K562 (cell line): ENCODE results near the gene PIP5KL1. TPM values are rescaled to one million over a fixed set of nuclear protein-coding genes. Genes with fewer than 3 reads are reported as not detected.

ENCODE experiments used
- ATF1 ChIP-seq, 2 experiments: fragments of 450-650 bp in 1 of 2; IDR thresholded peaks; 2 replicates each; pipeline ENCODE4 v1.6.1; 2016; ENCODE audit warnings: missing compliant biosample characterization in 1 of 2, missing genetic modification characterization in 1 of 2
- ATF6 ChIP-seq: sonication (generic); formaldehyde crosslinking; IDR thresholded peaks from 2 replicates; pipeline ENCODE4 v1.4.0; 2020; ENCODE audit warnings: mild to moderate bottlenecking, missing genetic modification reagents
- ATF7 ChIP-seq: fragments of 450-650 bp; IDR thresholded peaks from 2 replicates; pipeline ENCODE4 v1.7.1; 2014; ENCODE audit warnings: mild to moderate bottlenecking, moderate library complexity
- CREB1 ChIP-seq, 2 experiments: sonication (generic) in 1 of 2; formaldehyde crosslinking in 1 of 2; IDR thresholded peaks; 2 replicates each; pipeline versions ENCODE4 v1.6.1 to v1.8.0; 2012 to 2022; ENCODE audit warnings: inconsistent platforms in 1 of 2, mild to moderate bottlenecking in 1 of 2, missing genetic modification reagents in 1 of 2, moderate library complexity in 1 of 2
- FOXK1 ChIP-seq: sonication (generic); formaldehyde crosslinking; IDR thresholded peaks from 2 replicates; pipeline ENCODE4 v1.8.0; 2022; ENCODE audit warnings: missing genetic modification reagents, mild to moderate bottlenecking, borderline replicate concordance
- FOXP1 ChIP-seq: sonication (generic); formaldehyde crosslinking; IDR thresholded peaks from 2 replicates; pipeline ENCODE4 v1.8.0; 2022; ENCODE audit warnings: mild to moderate bottlenecking, missing genetic modification reagents
- GABPA ChIP-seq: fragments of 200-800 bp; sonication (Bioruptor generic); conservative IDR thresholded peaks from 2 replicates; pipeline ENCODE4 v1.6.1; 2016; ENCODE audit warnings: low read depth, missing genetic modification characterization, missing compliant biosample characterization
- GTF2B ChIP-seq: IDR thresholded peaks from 2 replicates; pipeline ENCODE4 v1.6.1; 2011; ENCODE audit not compliant: insufficient read length; ENCODE audit errors: extremely low read depth
- HDAC6 ChIP-seq: IDR thresholded peaks from 2 replicates; pipeline ENCODE4 v1.6.1; 2012; ENCODE audit warnings: low read depth, mild to moderate bottlenecking, control low read depth, inconsistent platforms, low read length, moderate library complexity
- HDGF ChIP-seq: fragments of 450-650 bp; IDR thresholded peaks from 2 replicates; pipeline ENCODE4 v1.6.1; 2016
- JUND ChIP-seq, 2 experiments: IDR thresholded peaks; 2 replicates in 1 of 2; 3 replicates in 1 of 2; pipeline ENCODE4 v1.6.1; 2011; ENCODE audit warnings: borderline replicate concordance in 2 of 2, low read depth in 2 of 2, low read length in 2 of 2, improper control_type of control experiment in 1 of 2, missing biosample characterization in 1 of 2, missing genetic modification characterization in 1 of 2, missing genetic modification reagents in 1 of 2
- MECOM ChIP-seq: fragments of 250-450 bp; sonication (Bioruptor Pico); IDR thresholded peaks from 2 replicates; pipeline ENCODE4 v1.8.0; 2022; ENCODE audit warnings: inconsistent platforms
- POLR2B ChIP-seq: fragments of 450-650 bp; IDR thresholded peaks from 2 replicates; pipeline ENCODE4 v1.6.1; 2018; ENCODE audit warnings: low read depth; ENCODE audit not compliant: partially characterized antibody
- PYGO2 ChIP-seq: fragments of 450-650 bp; IDR thresholded peaks from 2 replicates; pipeline ENCODE4 v1.6.1; 2016; ENCODE audit warnings: mild to moderate bottlenecking, missing genetic modification characterization, moderate library complexity, missing compliant biosample characterization
- RFX1 ChIP-seq: fragments of 450-650 bp; IDR thresholded peaks from 2 replicates; pipeline ENCODE4 v1.6.1; 2016; ENCODE audit warnings: mild to moderate bottlenecking, moderate library complexity
- TAF9B ChIP-seq: fragments of 450-650 bp; IDR thresholded peaks from 2 replicates; pipeline ENCODE4 v1.6.1; 2018; ENCODE audit warnings: mild to moderate bottlenecking; ENCODE audit not compliant: partially characterized antibody
- TFAP4 ChIP-seq: sonication (generic); formaldehyde crosslinking; IDR thresholded peaks from 2 replicates; pipeline ENCODE4 v1.8.0; 2022; ENCODE audit warnings: missing genetic modification reagents, mild to moderate bottlenecking, moderate library complexity, borderline replicate concordance
- ZC3H11A ChIP-seq: IDR thresholded peaks from 2 replicates; pipeline ENCODE4 v1.6.1; 2012; ENCODE audit warnings: low read depth, low read length, improper control_type of control experiment
- ZFX ChIP-seq: sonication (generic); formaldehyde crosslinking; IDR thresholded peaks from 2 replicates; pipeline ENCODE4 v1.8.0; 2022; ENCODE audit warnings: mild to moderate bottlenecking, missing genetic modification reagents, moderate library complexity
- ZNF277 ChIP-seq: fragments of 250-450 bp; sonication (Bioruptor Pico); IDR thresholded peaks from 2 replicates; pipeline ENCODE4 v1.8.0; 2022; ENCODE audit warnings: inconsistent platforms, mild to moderate bottlenecking, moderate library complexity, borderline replicate concordance
- ZNF347 ChIP-seq: fragments of 450-650 bp; formaldehyde crosslinking; IDR thresholded peaks from 2 replicates; pipeline ENCODE4 v1.4.0; 2020; ENCODE audit warnings: low read depth, mild to moderate bottlenecking, moderate library complexity
- ZNF717 ChIP-seq: fragments of 250-450 bp; sonication (Bioruptor Pico); IDR thresholded peaks from 2 replicates; pipeline ENCODE4 v1.5.0; 2021
- polyA plus RNA-seq, 8 experiments: library from polyadenylated mRNA; depleted of rRNA in 4 of 8; stranded (reverse) in 5 of 8; unstranded in 3 of 8; fragments of >200 nt; fragmentation: Nextera tagmentation in 2 of 8; fragmentation: Illumina TruSeq in 1 of 8; extraction: Ambion mirVana in 2 of 8; extraction: Trizol in 1 of 8; gene quantifications; 2 replicates each; pipeline versions ENCODE4 v1.2.1 to v1.2.3, GENCODE V29; 2011 to 2014; ENCODE audit warnings: inconsistent platforms in 1 of 8, missing spikeins in 1 of 8
- total RNA-seq, 7 experiments: library from RNA; depleted of rRNA in 6 of 7; stranded (reverse); fragments of >200 nt in 6 of 7; fragmentation: Illumina TruSeq in 2 of 7; extraction: Trizol in 2 of 7; gene quantifications; 2 replicates each; pipeline versions ENCODE4 v1.2.1 to v1.2.3, GENCODE V29; 2011 to 2021; ENCODE audit warnings: low replicate concordance in 1 of 7

PIP5KL1 gene
- total and polyA plus RNA-seq, 9 of the 15 experiments (the other 6 are each of a cell fraction or from before 2014, with no cell fraction given): 0.18 to 4.8 (median 1.2) TPM

- TF ChIP-seq ATF6 (CRISPR knock-in tag) (no peak), ATF1 (CRISPR knock-in tag; IDR thresholded peaks at IDR 0.05) (no peak), ATF1 (tag; IDR thresholded peaks at IDR 0.05) (peak; percentile 43; the same call in 1 of the 2 replicates), HDAC6 (no peak), ZNF717 (CRISPR knock-in tag) (no peak), GABPA (tag) (peak; percentile 60), PYGO2 (tag) (no peak), FOXP1 (CRISPR knock-in tag) (peak; percentile 61; the same call in 1 of the 2 replicates), ATF7 (peak; percentile 68; the same call in 1 of the 2 replicates), POLR2B (peak; percentile 54), ZC3H11A (no peak), FOXK1 (CRISPR knock-in tag) (no peak), MECOM (CRISPR knock-in tag) (no peak), TFAP4 (0 out of 2 replicates have a peak, but pooled peaks have one; percentile 58), TAF9B (no peak), CREB1 (IDR thresholded peaks at IDR 0.05) (peak; percentile 24; the same call in 1 of the 2 replicates), CREB1 (CRISPR knock-in tag; IDR thresholded peaks at IDR 0.05) (peak; percentile 53; the same call in 1 of the 2 replicates), ZFX (CRISPR knock-in tag) (peak; percentile 65), ZNF277 (CRISPR knock-in tag) (no peak), RFX1 (no peak), JUND (IDR thresholded peaks at IDR 0.05; ENCODE audit: borderline replicate concordance, low read depth, low read length) (peak; percentile 51; the same call in 1 of the 2 replicates), JUND (tag; IDR thresholded peaks at IDR 0.05; ENCODE audit: borderline replicate concordance, low read depth, low read length) (peak; percentile 49; the same call in 2 of the 3 replicates), HDGF (0 out of 2 replicates have a peak, but pooled peaks have one; percentile 58), ZNF347 (CRISPR knock-in tag) (no peak), GTF2B (no peak)
These were observed 26.8 kb downstream of the PIP5KL1 start (continued) for GRCh38 chr9:127903557-127904475.
